Suprapubic skin (tissue), 4 donors: ENCODE results near the gene C1QL4. TPM values are rescaled to one million over a fixed set of nuclear protein-coding genes. Genes with fewer than 3 reads are reported as not detected.

Source experiments
- DNase-seq, 2 donors: peaks; one replicate each; pipeline ENCODE4 v3.0.0-alpha.2; 2019; ENCODE audit warnings: low spot score in 2 of 2
- H3K27ac ChIP-seq: fragments of 200-600 bp; sonication (generic); one replicate; pipeline ENCODE4 v1.5.1; 2019
- H3K27me3 ChIP-seq: fragments of 200-600 bp; sonication (generic); one replicate; pipeline ENCODE4 v1.5.1; 2019
- H3K36me3 ChIP-seq: fragments of 200-600 bp; sonication (generic); one replicate; pipeline ENCODE4 v1.5.1; 2019
- H3K4me1 ChIP-seq: fragments of 200-600 bp; sonication (generic); one replicate; pipeline ENCODE4 v1.5.1; 2019
- H3K4me3 ChIP-seq: fragments of 200-600 bp; sonication (generic); one replicate; pipeline ENCODE4 v1.5.1; 2019; ENCODE audit warnings: mild to moderate bottlenecking
- H3K9me3 ChIP-seq: fragments of 200-600 bp; sonication (generic); one replicate; pipeline ENCODE4 v1.5.1; 2019
- CTCF ChIP-seq, 2 donors: fragments of 200-600 bp in 1 of 2; fragments of 450-650 bp in 1 of 2; sonication (generic) in 1 of 2; IDR thresholded peaks; one replicate each; pipeline ENCODE4 v1.5.1; 2016 to 2019; ENCODE audit warnings: antibody characterized with exemption in 2 of 2, mild to moderate bottlenecking in 1 of 2, moderate library complexity in 1 of 2
- EP300 ChIP-seq: sonication (generic); formaldehyde crosslinking; IDR thresholded peaks from one replicate; pipeline ENCODE4 v1.6.1; 2017; ENCODE audit warnings: antibody characterized with exemption
- POLR2A ChIP-seq, 2 donors: fragments of 450-650 bp; IDR thresholded peaks; one replicate each; pipeline ENCODE4 v1.6.1; 2017; ENCODE audit warnings: antibody characterized with exemption in 2 of 2, mild to moderate bottlenecking in 2 of 2, moderate library complexity in 2 of 2
- POLR2AphosphoS5 ChIP-seq, 3 donors: sonication (generic); formaldehyde crosslinking; IDR thresholded peaks; one replicate each; pipeline ENCODE4 v1.6.1; 2017; ENCODE audit warnings: antibody characterized with exemption in 3 of 3
- WGBS: methylation state at CpG from one replicate; pipeline ENCODE4 v1.1.5; 2018; 5-methylcytosine and 5-hydroxymethylcytosine counted together
- total RNA-seq, 4 donors: library from RNA; depleted of rRNA; stranded (reverse); fragments of >200 nt; gene quantifications; one replicate each; pipeline ENCODE4 v1.1.0, GENCODE V29; 2016

C1QL4 gene
- total RNA-seq, 4 donors from 2014 or later = 0.73 to 1.2 (median 1.1) TPM; not detected in 1

GRCh38 chr12:49368240-49368600 lies 31.2 kb upstream of the C1QL4 start:
- Histone ChIP-seq H3K4me3 (peak overlapping the region; percentile 85), H3K27ac (peak overlapping the region; percentile 98), H3K27me3 (no peaks in the 10 kb centered on the region), H3K4me1 (peaks cover 43% of the 10 kb centered on the region), H3K9me3 (no peaks in the 10 kb centered on the region), H3K36me3 (no peaks in the 10 kb centered on the region)
- WGBS = 8% methylated on average over 3 of the region's 3 CpGs
- DNase-seq = no peak
- no peak for TF ChIP-seq CTCF (IDR thresholded peaks at IDR 0.05)

- peak within 1 kb of the TSS; percentile 98 for H3K27ac ChIP-seq
- WGBS = 3% methylated on average over 35 of the region's 52 CpGs
- H3K4me1 ChIP-seq = peaks cover 46% of the 10 kb centered on the region
- no peaks in the 10 kb centered on the region for H3K36me3 ChIP-seq
- no peaks in the 10 kb centered on the region for H3K27me3 ChIP-seq
- no peaks in the 10 kb centered on the region for H3K9me3 ChIP-seq
- H3K4me3 ChIP-seq = peak within 1 kb of the TSS; percentile 85
- DNase-seq = peak; percentile 96
- no peak for TF ChIP-seq POLR2A (IDR thresholded peaks at IDR 0.05)
- TF ChIP-seq POLR2AphosphoS5 (IDR thresholded peaks at IDR 0.05) = no peak
- TF ChIP-seq EP300 = no peak
- TF ChIP-seq CTCF (IDR thresholded peaks at IDR 0.05) = no peak
Measured at GRCh38 chr12:49367381-49368239, 30.6 kb upstream of the C1QL4 start, which contains the start of gene SPATS2. TSS of gene SPATS2 (plus strand) at chr12:49367462. CDS start at chr12:49461013, 93,551 bp downstream.

GRCh38 chr12:49366652-49367380 lies 29.8 kb upstream of the C1QL4 start:
- H3K36me3 ChIP-seq = no peaks in the 10 kb centered on the region
- peak overlapping the region; percentile 85 for H3K4me3 ChIP-seq
- DNase-seq = peak; percentile 92
- H3K9me3 ChIP-seq = no peaks in the 10 kb centered on the region
- 0% methylated on average over 23 of the region's 97 CpGs for WGBS
- H3K4me1 ChIP-seq = peaks cover 46% of the 10 kb centered on the region
- peak overlapping the region; percentile 98 for H3K27ac ChIP-seq
- TF ChIP-seq POLR2AphosphoS5 (IDR thresholded peaks at IDR 0.05) (no peak), CTCF (IDR thresholded peaks at IDR 0.05) (peak in 1 of 2 donors; percentile 29), POLR2A (IDR thresholded peaks at IDR 0.05) (peak in 1 of 2 donors; percentile 58), EP300 (no peak)
- H3K27me3 ChIP-seq = no peaks in the 10 kb centered on the region

- no peak for DNase-seq
- H3K27me3 ChIP-seq = no peaks in the 10 kb centered on the region
- H3K36me3 ChIP-seq = no peaks in the 10 kb centered on the region
- peaks cover 46% of the 10 kb centered on the region for H3K4me1 ChIP-seq
- peak overlapping the region; percentile 85 for H3K4me3 ChIP-seq
- H3K27ac ChIP-seq = peak overlapping the region; percentile 98
- H3K9me3 ChIP-seq = no peaks in the 10 kb centered on the region
- no peak for TF ChIP-seq EP300
- TF ChIP-seq POLR2AphosphoS5 (IDR thresholded peaks at IDR 0.05) = no peak
- no peak for TF ChIP-seq POLR2A (IDR thresholded peaks at IDR 0.05)
- TF ChIP-seq CTCF (IDR thresholded peaks at IDR 0.05) = no peak
- 8% methylated on average over 29 of the region's 38 CpGs for WGBS
Measured at GRCh38 chr12:49366096-49366651, 29.2 kb upstream of the C1QL4 start.

GRCh38 chr12:49365542-49365941 lies 28.6 kb upstream of the C1QL4 start:
- DNase-seq = no peak
- 64% methylated on average over 5 of the region's 5 CpGs for WGBS
- H3K36me3 ChIP-seq = no peaks in the 10 kb centered on the region
- no peak overlapping the region for H3K27ac ChIP-seq
- H3K27me3 ChIP-seq = no peaks in the 10 kb centered on the region
- no peaks in the 10 kb centered on the region for H3K9me3 ChIP-seq
- H3K4me1 ChIP-seq = peaks cover 46% of the 10 kb centered on the region
- TF ChIP-seq EP300 (no peak), POLR2AphosphoS5 (IDR thresholded peaks at IDR 0.05) (no peak), POLR2A (IDR thresholded peaks at IDR 0.05) (no peak), CTCF (IDR thresholded peaks at IDR 0.05) (no peak)
- H3K4me3 ChIP-seq = peak overlapping the region; percentile 85
